Measurements from ENCODE around the gene PRXL2C.
A peak's percentile ranks its signal among the peaks of the same experiment; 100 is the strongest.

Gene PRXL2C

DNA sequence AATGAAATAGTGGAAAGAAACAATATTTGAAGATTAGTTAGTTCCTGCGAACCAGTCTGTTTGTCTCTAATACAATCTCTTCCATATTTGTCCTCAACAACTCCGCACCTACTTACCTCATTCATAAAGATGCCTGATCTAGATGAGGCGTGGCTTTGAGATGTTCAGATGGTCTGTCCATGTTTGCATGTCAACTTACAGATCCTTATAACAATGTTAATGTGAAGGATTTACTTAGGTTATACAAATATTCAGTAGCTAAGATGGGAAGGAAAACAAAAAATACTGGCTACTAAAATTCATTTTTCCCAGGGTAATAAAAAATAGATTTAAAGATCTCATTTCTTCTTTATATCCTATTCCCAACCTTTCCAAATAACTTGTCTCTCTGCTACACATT is 43.8 kb downstream of the PRXL2C start:
- ATAC-seq, result no peak
- TF ChIP-seq ARNTL (CRISPR knock-in tag; IDR thresholded peaks at IDR 0.05; ENCODE audit: borderline replicate concordance, low read depth) (no peak), PATZ1 (CRISPR knock-in tag; IDR thresholded peaks at IDR 0.05; ENCODE audit: borderline replicate concordance) (no peak), TOX (CRISPR knock-in tag; IDR thresholded peaks at IDR 0.05; ENCODE audit: borderline replicate concordance) (no peak), SNAI2 (CRISPR knock-in tag; IDR thresholded peaks at IDR 0.05) (no peak), OSR1 (CRISPR knock-in tag; IDR thresholded peaks at IDR 0.05) (no peak), TCF4 (CRISPR knock-in tag; IDR thresholded peaks at IDR 0.05; ENCODE audit: borderline replicate concordance) (no peak), ZFP30 (CRISPR knock-in tag; IDR thresholded peaks at IDR 0.05) (no peak), ZC3H10 (CRISPR knock-in tag; IDR thresholded peaks at IDR 0.05) (no peak), ISL1 (CRISPR knock-in tag; IDR thresholded peaks at IDR 0.05) (no peak), ZNF565 (CRISPR knock-in tag; conservative IDR thresholded peaks at IDR 0.05; ENCODE audit: low read depth) (no peak), ZFP3 (CRISPR knock-in tag; IDR thresholded peaks at IDR 0.05) (no peak), RARB (CRISPR knock-in tag; IDR thresholded peaks at IDR 0.05) (no peak), BACH2 (CRISPR knock-in tag; IDR thresholded peaks at IDR 0.05; ENCODE audit: borderline replicate concordance) (no peak), ZNF8 (CRISPR knock-in tag; IDR thresholded peaks at IDR 0.05) (no peak)
- TF ChIP-seq, protein P1, sequence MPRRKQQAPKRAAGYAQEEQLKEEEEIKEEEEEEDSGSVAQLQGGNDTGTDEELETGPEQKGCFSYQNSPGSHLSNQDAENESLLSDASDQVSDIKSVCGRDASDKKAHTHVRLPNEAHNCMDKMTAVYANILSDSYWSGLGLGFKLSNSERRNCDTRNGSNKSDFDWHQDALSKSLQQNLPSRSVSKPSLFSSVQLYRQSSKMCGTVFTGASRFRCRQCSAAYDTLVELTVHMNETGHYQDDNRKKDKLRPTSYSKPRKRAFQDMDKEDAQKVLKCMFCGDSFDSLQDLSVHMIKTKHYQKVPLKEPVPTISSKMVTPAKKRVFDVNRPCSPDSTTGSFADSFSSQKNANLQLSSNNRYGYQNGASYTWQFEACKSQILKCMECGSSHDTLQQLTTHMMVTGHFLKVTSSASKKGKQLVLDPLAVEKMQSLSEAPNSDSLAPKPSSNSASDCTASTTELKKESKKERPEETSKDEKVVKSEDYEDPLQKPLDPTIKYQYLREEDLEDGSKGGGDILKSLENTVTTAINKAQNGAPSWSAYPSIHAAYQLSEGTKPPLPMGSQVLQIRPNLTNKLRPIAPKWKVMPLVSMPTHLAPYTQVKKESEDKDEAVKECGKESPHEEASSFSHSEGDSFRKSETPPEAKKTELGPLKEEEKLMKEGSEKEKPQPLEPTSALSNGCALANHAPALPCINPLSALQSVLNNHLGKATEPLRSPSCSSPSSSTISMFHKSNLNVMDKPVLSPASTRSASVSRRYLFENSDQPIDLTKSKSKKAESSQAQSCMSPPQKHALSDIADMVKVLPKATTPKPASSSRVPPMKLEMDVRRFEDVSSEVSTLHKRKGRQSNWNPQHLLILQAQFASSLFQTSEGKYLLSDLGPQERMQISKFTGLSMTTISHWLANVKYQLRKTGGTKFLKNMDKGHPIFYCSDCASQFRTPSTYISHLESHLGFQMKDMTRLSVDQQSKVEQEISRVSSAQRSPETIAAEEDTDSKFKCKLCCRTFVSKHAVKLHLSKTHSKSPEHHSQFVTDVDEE (CRISPR knock-in tag; IDR thresholded peaks at IDR 0.05), result no peak
- TF ChIP-seq, protein P2, sequence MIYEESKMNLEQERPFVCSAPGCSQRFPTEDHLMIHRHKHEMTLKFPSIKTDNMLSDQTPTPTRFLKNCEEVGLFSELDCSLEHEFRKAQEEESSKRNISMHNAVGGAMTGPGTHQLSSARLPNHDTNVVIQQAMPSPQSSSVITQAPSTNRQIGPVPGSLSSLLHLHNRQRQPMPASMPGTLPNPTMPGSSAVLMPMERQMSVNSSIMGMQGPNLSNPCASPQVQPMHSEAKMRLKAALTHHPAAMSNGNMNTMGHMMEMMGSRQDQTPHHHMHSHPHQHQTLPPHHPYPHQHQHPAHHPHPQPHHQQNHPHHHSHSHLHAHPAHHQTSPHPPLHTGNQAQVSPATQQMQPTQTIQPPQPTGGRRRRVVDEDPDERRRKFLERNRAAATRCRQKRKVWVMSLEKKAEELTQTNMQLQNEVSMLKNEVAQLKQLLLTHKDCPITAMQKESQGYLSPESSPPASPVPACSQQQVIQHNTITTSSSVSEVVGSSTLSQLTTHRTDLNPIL (CRISPR knock-in tag; IDR thresholded peaks at IDR 0.05; ENCODE audit: low read depth), result no peak
- TF ChIP-seq, protein P3, sequence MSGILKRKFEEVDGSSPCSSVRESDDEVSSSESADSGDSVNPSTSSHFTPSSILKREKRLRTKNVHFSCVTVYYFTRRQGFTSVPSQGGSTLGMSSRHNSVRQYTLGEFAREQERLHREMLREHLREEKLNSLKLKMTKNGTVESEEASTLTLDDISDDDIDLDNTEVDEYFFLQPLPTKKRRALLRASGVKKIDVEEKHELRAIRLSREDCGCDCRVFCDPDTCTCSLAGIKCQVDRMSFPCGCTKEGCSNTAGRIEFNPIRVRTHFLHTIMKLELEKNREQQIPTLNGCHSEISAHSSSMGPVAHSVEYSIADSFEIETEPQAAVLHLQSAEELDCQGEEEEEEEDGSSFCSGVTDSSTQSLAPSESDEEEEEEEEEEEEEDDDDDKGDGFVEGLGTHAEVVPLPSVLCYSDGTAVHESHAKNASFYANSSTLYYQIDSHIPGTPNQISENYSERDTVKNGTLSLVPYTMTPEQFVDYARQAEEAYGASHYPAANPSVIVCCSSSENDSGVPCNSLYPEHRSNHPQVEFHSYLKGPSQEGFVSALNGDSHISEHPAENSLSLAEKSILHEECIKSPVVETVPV (CRISPR knock-in tag; IDR thresholded peaks at IDR 0.05), result no peak

DNA sequence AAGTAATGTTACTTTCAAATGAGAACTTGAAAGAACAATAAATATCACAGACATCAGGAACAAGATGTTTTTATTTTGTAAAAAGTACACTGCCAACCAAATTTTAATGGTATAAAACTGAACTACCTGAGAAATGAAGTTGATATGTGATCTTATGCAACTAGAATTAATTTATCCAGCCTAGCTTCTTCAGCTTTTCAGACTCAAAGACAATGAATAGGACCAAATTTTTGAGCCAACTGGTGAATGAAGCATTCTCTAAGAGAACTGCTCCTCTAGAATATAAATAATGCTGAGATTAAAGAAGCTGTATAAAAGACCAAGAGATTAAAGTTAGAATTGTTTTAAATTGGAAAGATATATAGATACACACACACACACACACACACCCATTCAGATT is 45.4 kb downstream of the PRXL2C start:
- ATAC-seq, result no peak
- TF ChIP-seq ARNTL (CRISPR knock-in tag; IDR thresholded peaks at IDR 0.05; ENCODE audit: borderline replicate concordance, low read depth), result no peak
- no peak for TF ChIP-seq BACH2 (CRISPR knock-in tag; IDR thresholded peaks at IDR 0.05; ENCODE audit: borderline replicate concordance)
- no peak for TF ChIP-seq ZNF8 (CRISPR knock-in tag; IDR thresholded peaks at IDR 0.05)
- TF ChIP-seq TOX (CRISPR knock-in tag; IDR thresholded peaks at IDR 0.05; ENCODE audit: borderline replicate concordance), result no peak
- TF ChIP-seq ZNF70 (CRISPR knock-in tag; IDR thresholded peaks at IDR 0.05), result no peak
- no peak for TF ChIP-seq SNAI2 (CRISPR knock-in tag; IDR thresholded peaks at IDR 0.05)

GRCh38 chr9:96607971-96608370 is 47.1 kb downstream of the PRXL2C start:
- TF ChIP-seq ZFP3 (CRISPR knock-in tag; IDR thresholded peaks at IDR 0.05), result 0 out of 2 replicates have a peak, but pooled peaks have one; percentile 28
- TF ChIP-seq ISL1 (CRISPR knock-in tag; IDR thresholded peaks at IDR 0.05), result peak; percentile 20
- no peak for TF ChIP-seq ZFP30 (CRISPR knock-in tag; IDR thresholded peaks at IDR 0.05)
- TF ChIP-seq, protein P2 (CRISPR knock-in tag; IDR thresholded peaks at IDR 0.05; ENCODE audit: low read depth), result no peak
- no peak for TF ChIP-seq ZNF70 (CRISPR knock-in tag; IDR thresholded peaks at IDR 0.05)
- no peak for TF ChIP-seq POU6F1 (CRISPR knock-in tag; IDR thresholded peaks at IDR 0.05; ENCODE audit: borderline replicate concordance, low read depth)
- no peak for TF ChIP-seq ARNTL (CRISPR knock-in tag; IDR thresholded peaks at IDR 0.05; ENCODE audit: borderline replicate concordance, low read depth)
- TF ChIP-seq TCF4 (CRISPR knock-in tag; IDR thresholded peaks at IDR 0.05; ENCODE audit: borderline replicate concordance), result peak; percentile 83
- TF ChIP-seq, protein P1 (CRISPR knock-in tag; IDR thresholded peaks at IDR 0.05), result peak; percentile 56; the same call in 1 of the 2 replicates
- TF ChIP-seq ZC3H10 (CRISPR knock-in tag; IDR thresholded peaks at IDR 0.05), result no peak
- peak; percentile 89 for TF ChIP-seq ZNF8 (CRISPR knock-in tag; IDR thresholded peaks at IDR 0.05)
- ATAC-seq, result peak; percentile 48
